ENCODE measurements around the gene VKORC1.

VKORC1 gene

GRCh38 chr16:31130899-31131298 lies 36.3 kb upstream of the VKORC1 start:
- DNase-seq (ENCODE audit: extremely low read depth in 1 of 2, low read depth in 1 of 2) = no peak

DNA sequence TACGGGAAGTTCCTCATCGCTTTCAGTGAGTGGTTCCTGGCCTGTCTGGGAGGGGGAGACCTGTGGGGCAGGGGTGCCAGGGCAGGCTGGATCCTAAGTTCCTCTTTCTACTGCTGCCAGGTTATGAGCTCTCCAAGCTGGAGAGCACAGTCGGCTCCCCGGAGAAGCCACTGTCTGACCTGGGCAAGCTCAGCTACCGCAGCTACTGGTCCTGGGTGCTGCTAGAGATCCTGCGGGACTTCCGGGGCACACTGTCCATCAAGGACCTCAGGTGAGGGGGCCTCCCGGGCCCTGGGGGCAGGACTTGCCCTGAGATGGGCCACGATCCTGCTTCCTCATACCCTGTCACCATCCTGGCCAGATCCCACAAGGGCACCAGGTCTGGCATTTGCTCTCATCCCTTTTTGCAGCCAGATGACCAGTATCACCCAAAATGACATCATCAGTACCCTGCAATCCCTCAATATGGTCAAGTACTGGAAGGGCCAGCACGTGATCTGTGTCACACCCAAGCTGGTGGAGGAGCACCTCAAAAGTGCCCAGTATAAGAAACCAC lies 35.8 kb upstream of the VKORC1 start:
- no peak for DNase-seq (ENCODE audit: extremely low read depth in 1 of 2, low read depth in 1 of 2)

- no peak for DNase-seq (ENCODE audit: extremely low read depth in 1 of 2, low read depth in 1 of 2)
Observed at GRCh38 chr16:31129568-31130335, 35.2 kb upstream of the VKORC1 start.

DNA sequence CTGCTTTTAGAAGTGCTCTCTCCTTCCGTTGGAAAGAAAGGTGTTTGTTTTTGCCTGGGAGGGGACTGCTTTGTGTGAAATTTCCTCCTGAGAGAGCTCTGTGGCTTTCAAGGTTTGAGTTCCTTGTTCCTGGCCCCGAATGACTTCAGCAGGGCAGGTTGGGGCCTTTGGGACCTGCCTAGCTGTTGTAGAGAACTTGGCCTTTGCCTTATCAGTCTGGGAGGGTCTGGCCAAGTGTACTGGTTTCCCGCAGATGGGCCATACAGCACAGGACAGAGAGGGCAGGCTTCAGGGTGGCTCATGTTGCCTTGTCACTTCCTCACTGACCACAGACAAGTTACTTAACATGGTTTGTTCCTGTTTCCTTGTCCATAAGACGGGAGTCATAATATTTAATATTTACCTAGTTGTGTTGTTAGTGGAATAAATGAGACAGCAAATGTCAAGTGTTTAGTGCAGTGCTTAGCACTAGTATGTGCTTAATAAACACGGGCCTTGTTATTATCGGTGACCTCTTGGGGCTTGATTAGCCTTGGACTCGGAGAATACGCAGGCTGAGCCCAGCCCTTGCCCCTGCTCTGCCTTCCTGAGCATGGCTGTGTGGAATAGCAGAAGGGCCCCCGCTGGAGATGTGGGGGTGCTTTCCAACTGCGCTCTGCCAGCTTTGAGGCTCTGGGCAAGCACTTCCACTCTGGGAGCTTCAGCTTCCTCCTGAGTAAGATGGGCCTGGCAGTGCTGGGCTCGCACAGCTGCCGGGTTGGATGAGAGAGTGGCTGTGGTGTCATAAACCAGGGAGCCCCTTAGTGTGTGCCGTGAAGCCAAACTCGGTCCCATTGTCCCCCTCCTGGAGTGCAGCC lies 34.3 kb upstream of the VKORC1 start:
- DNase-seq (ENCODE audit: extremely low read depth in 1 of 2, low read depth in 1 of 2) = no peak

GRCh38 chr16:31127182-31127581 lies 32.6 kb upstream of the VKORC1 start:
- DNase-seq (ENCODE audit: extremely low read depth in 1 of 2, low read depth in 1 of 2) = no peak

DNA sequence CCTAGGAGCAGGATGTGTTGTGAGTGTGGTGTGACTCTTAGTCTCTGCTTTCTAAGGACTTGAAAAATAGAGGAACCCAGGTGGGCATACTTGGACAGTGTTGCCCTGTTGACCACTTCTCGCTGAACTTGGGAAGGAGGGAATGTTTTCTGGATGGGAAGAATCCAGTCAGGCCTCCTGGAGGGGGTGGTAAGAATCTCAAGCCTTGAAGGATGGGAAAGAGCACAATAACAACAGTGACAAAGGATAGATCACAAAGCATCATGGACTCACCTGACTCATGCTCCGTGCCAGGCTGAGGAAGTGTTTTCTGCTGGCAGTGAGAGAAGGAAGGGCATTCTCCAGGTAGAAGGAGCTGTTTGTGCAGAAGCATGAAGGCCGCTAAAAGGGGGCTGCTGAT lies 31.2 kb upstream of the VKORC1 start:
- no peak for DNase-seq (ENCODE audit: extremely low read depth in 1 of 2, low read depth in 1 of 2)

DNA sequence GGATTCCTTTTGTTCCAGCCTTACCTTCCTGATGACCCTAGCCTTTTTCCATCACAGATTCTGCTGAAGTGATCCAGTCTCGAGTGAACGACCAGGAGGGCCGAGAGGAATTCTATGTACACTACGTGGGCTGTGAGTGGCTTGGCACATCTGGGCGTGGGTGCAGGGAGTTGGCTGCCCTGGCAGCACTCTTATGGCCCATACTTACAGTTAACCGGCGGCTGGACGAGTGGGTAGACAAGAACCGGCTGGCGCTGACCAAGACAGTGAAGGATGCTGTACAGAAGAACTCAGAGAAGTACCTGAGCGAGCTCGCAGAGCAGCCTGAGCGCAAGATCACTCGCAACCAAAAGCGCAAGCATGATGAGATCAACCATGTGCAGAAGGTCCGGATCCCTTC lies 25.5 kb upstream of the VKORC1 start:
- no peak for DNase-seq (ENCODE audit: extremely low read depth in 1 of 2, low read depth in 1 of 2)

GRCh38 chr16:31118223-31119155 lies 23.9 kb upstream of the VKORC1 start:
- no peak for DNase-seq (ENCODE audit: extremely low read depth in 1 of 2, low read depth in 1 of 2)

- peak; percentile 91 to 92 for DNase-seq (ENCODE audit: extremely low read depth in 1 of 2, low read depth in 1 of 2)
Observed at GRCh38 chr16:31117384-31118222, 23.0 kb upstream of the VKORC1 start, which contains the start of gene KAT8. Gene KAT8, plus strand, starts transcription at chr16:31117664. Its CDS starts 18 bp downstream, at chr16:31117682.

DNA sequence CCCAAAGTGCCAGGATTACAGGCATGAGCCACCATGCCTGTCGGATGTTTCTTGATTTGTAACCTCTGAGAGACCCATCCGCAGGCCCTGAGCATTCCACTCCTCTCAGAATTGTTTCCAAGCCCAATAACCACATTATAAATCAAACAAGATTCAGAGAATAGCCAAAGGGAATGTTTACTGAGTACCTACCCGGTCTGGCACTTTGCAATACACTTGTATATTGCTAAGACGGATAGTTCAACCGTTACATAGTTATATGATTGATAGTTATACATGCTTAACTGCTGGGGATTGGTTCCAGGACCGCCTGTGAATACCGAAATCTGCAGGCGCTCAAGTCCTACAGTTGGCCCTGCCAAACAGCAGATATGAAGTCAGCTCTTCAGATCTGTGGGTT lies 19.9 kb upstream of the VKORC1 start:
- DNase-seq (ENCODE audit: extremely low read depth in 1 of 2, low read depth in 1 of 2) = no peak

GRCh38 chr16:31113121-31114120 lies 18.8 kb upstream of the VKORC1 start:
- DNase-seq (ENCODE audit: extremely low read depth in 1 of 2, low read depth in 1 of 2) = no peak

GRCh38 chr16:31112711-31113110 lies 18.1 kb upstream of the VKORC1 start:
- DNase-seq (ENCODE audit: extremely low read depth in 1 of 2, low read depth in 1 of 2) = no peak

DNA sequence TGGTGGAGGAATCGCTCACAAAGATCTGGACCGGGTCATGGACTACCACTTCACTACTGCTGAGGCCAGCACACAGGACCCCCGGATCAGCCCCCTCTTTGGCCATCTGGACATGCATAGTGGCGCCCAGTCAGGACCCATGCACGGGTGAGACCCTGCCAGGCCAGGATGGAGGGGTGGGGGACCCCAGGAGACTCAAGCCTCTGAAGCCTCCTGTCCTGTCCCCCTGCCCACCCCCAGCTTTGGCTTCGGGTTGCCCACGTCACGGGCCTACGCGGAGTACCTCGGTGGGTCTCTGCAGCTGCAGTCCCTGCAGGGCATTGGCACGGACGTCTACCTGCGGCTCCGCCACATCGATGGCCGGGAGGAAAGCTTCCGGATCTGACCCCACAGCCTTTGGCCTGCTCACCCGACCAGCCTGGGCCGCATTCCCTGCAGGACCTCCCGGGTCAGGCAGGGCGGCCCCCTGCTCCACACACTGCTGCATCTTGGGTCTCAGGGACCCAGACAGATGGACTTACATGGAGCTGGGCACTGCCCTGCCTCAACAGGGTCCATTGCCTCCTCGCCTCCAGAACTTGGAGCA lies 17.4 kb upstream of the VKORC1 start:
- no peak for DNase-seq (ENCODE audit: extremely low read depth in 1 of 2, low read depth in 1 of 2)

- DNase-seq (ENCODE audit: extremely low read depth in 1 of 2, low read depth in 1 of 2) = no peak
Observed at GRCh38 chr16:31110106-31111034, 15.8 kb upstream of the VKORC1 start.

- no peak for DNase-seq (ENCODE audit: extremely low read depth in 1 of 2, low read depth in 1 of 2)
Observed at GRCh38 chr16:31109622-31110021, 15.0 kb upstream of the VKORC1 start.

GRCh38 chr16:31108794-31109558 lies 14.4 kb upstream of the VKORC1 start:
- DNase-seq (ENCODE audit: extremely low read depth in 1 of 2, low read depth in 1 of 2) = no peak
